ENCODE data around the gene UTP3. TPM values are rescaled to one million over a fixed set of nuclear protein-coding genes. Genes with fewer than 3 reads are reported as not detected.
A peak's percentile ranks its signal among the peaks of the same experiment; 100 is the strongest.
"Not testable (repeated sequence)": the region's sequence is repeated elsewhere in the genome, so short reads cannot be mapped to it uniquely, and the experiment has no call there.

UTP3 gene
- total and polyA plus RNA-seq, 2 experiments from 2014 or later = 19.2 to 27.1 TPM

DNA sequence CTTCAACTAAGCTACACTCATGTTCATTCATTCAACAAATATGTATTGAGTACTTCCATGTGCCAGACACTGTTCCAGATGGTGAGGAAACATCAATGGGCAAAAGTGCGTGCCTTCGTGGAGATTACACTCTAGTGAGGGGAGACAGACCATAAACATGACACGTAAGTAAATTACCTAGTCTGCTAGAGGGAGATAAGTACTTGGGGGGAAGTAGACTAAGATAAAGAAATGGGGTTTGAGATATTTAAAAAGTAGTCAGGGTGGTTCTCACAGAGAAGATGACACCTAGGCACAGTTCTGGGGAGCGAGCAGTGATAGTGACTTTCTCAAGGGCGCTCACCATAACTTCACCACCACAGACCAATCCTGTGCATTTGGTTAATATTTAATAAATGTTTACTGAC is 33.7 kb upstream of the UTP3 start:
- no peaks in the 10 kb centered on the region for H3K36me3 ChIP-seq (ENCODE audit: low read depth)
- no peaks in the 10 kb centered on the region for H3K4me1 ChIP-seq (ENCODE audit: insufficient read depth)
- no peaks in the 10 kb centered on the region for H4K20me1 ChIP-seq (ENCODE audit: insufficient read depth)
- no peaks in the 10 kb centered on the region for H3F3A ChIP-seq (ENCODE audit: insufficient read depth)
- no peak overlapping the region for H2AFZ ChIP-seq
- no peak overlapping the region for H3K4me2 ChIP-seq (ENCODE audit: unreplicated experiment)
- H3K4me3 ChIP-seq = no peak overlapping the region
- H3K9ac ChIP-seq = no peak overlapping the region
- DNase-seq = peak; percentile 30
- no peaks in the 10 kb centered on the region for H3K27me3 ChIP-seq (replicated peaks; ENCODE audit: insufficient read depth)
- in situ Hi-C loops (cut with MboI) = no loop called here
- no peaks in the 10 kb centered on the region for H3K79me2 ChIP-seq (ENCODE audit: insufficient read depth)
- H3K9me3 ChIP-seq (ENCODE audit: low read depth) = no peaks in the 10 kb centered on the region
- TF ChIP-seq EZH2phosphoT487 (IDR thresholded peaks at IDR 0.05; ENCODE audit: insufficient read depth, low read depth) = no peak
- no peak for TF ChIP-seq EZH2 (IDR thresholded peaks at IDR 0.05; ENCODE audit: insufficient read depth, poor library complexity, severe bottlenecking)
- 67 to 72% methylated on average over 5 of the region's 5 CpGs for WGBS, 2 experiments (ENCODE audit: low coverage in 1 of 2, low lambda C conversion rate in 2 of 2, missing lambda C conversion rate in 2 of 2)
- no peaks in the 10 kb centered on the region for H3K9me2 ChIP-seq (ENCODE audit: insufficient read depth)
- H3K27ac ChIP-seq = no peak overlapping the region

DNA sequence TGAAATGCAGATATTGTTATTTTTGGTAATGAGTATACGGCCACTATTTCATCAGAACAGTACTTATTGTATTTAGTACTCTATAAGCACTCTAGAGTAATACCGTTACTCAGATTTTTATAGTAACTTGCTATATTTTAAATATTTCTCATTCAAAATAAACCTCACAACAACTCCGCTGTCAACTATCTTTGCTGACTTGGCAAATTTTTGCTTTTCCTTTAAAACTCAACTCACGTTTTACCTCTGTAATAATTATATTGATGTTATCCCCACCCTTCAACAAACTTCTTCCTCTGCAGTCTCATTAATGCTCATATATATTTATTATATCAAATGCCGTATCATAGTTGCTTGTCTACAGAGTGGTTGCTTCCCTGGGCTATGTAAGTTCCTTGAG is 31.0 kb upstream of the UTP3 start:
- Histone ChIP-seq H3K9ac (no peak overlapping the region), H4K20me1 (ENCODE audit: insufficient read depth) (no peaks in the 10 kb centered on the region), H3K36me3 (ENCODE audit: low read depth) (no peaks in the 10 kb centered on the region), H3F3A (ENCODE audit: insufficient read depth) (no peaks in the 10 kb centered on the region), H3K4me3 (no peak overlapping the region), H3K4me2 (ENCODE audit: unreplicated experiment) (no peak overlapping the region), H3K9me3 (ENCODE audit: low read depth) (no peaks in the 10 kb centered on the region), H3K4me1 (ENCODE audit: insufficient read depth) (no peaks in the 10 kb centered on the region), H3K27me3 (replicated peaks; ENCODE audit: insufficient read depth) (no peaks in the 10 kb centered on the region), H3K9me2 (ENCODE audit: insufficient read depth) (no peaks in the 10 kb centered on the region), H3K79me2 (ENCODE audit: insufficient read depth) (no peaks in the 10 kb centered on the region), H3K27ac (no peak overlapping the region), H2AFZ (no peak overlapping the region)
- in situ Hi-C loops (cut with MboI) = no loop called here
- WGBS, 2 experiments (ENCODE audit: low coverage in 1 of 2, low lambda C conversion rate in 2 of 2, missing lambda C conversion rate in 2 of 2) = 69 to 78% methylated on average over 5 of the region's 5 CpGs
- DNase-seq = no peak
- no peak for TF ChIP-seq EZH2phosphoT487 (IDR thresholded peaks at IDR 0.05; ENCODE audit: insufficient read depth, low read depth)
- TF ChIP-seq EZH2 (IDR thresholded peaks at IDR 0.05; ENCODE audit: insufficient read depth, poor library complexity, severe bottlenecking) = no peak

DNA sequence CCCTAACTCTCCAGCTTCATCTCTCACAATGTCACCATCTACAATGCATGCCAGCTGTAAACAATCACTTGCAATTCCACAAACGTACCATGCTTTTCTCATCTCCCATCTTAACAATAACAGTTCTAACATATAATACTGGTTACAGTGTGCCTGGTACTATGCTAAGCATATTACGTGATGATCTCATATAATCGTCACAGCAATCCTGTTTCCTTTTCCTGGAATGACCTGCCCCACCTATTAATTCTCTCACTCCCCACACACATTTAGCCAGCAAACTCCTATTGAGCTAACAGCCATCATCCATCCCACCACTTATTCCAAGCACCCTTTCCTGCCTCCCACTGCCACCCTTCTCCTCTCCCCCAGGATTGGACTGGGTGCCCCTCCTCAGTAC is 29.9 kb upstream of the UTP3 start:
- Histone ChIP-seq H3K79me2 (ENCODE audit: insufficient read depth) (no peaks in the 10 kb centered on the region), H3K27me3 (replicated peaks; ENCODE audit: insufficient read depth) (no peaks in the 10 kb centered on the region), H3K27ac (no peak overlapping the region), H2AFZ (no peak overlapping the region), H3K4me3 (no peak overlapping the region), H3K4me2 (ENCODE audit: unreplicated experiment) (no peak overlapping the region), H3F3A (ENCODE audit: insufficient read depth) (no peaks in the 10 kb centered on the region), H3K9ac (no peak overlapping the region), H3K4me1 (ENCODE audit: insufficient read depth) (no peaks in the 10 kb centered on the region), H3K36me3 (ENCODE audit: low read depth) (no peaks in the 10 kb centered on the region), H4K20me1 (ENCODE audit: insufficient read depth) (no peaks in the 10 kb centered on the region), H3K9me2 (ENCODE audit: insufficient read depth) (no peaks in the 10 kb centered on the region), H3K9me3 (ENCODE audit: low read depth) (no peaks in the 10 kb centered on the region)
- DNase-seq = no peak
- in situ Hi-C loops (cut with MboI) = no loop called here
- no peak for TF ChIP-seq EZH2phosphoT487 (IDR thresholded peaks at IDR 0.05; ENCODE audit: insufficient read depth, low read depth)
- WGBS, 2 experiments (ENCODE audit: low coverage in 1 of 2, low lambda C conversion rate in 2 of 2, missing lambda C conversion rate in 2 of 2) = 45% methylated on average over 3 of the region's 3 CpGs

DNA sequence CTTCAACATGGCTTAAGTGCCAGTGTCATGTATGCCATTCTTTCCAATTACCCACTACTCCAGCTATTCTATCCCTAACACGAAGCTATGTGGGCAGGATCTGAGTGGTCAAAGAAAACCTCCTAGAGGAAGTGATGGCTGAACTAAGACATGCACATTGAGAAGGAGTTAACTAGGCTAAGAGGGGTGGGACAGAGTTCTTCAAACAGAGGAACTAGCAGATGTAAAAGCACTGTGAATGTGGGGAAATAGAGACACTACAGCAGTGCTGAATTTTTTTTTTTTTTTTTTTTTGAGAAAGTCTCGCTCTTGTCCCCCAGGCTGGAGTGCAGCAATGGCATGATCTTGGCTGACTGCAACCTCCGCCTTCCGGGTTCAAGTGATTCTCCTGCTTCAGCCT is 28.2 kb upstream of the UTP3 start:
- Histone ChIP-seq H3K79me2 (ENCODE audit: insufficient read depth) (no peaks in the 10 kb centered on the region), H3K9ac (no peak overlapping the region), H3F3A (ENCODE audit: insufficient read depth) (no peaks in the 10 kb centered on the region), H3K27me3 (replicated peaks; ENCODE audit: insufficient read depth) (no peaks in the 10 kb centered on the region), H3K9me2 (ENCODE audit: insufficient read depth) (no peaks in the 10 kb centered on the region), H3K4me1 (ENCODE audit: insufficient read depth) (no peaks in the 10 kb centered on the region), H4K20me1 (ENCODE audit: insufficient read depth) (no peaks in the 10 kb centered on the region), H3K36me3 (ENCODE audit: low read depth) (no peaks in the 10 kb centered on the region), H3K4me2 (ENCODE audit: unreplicated experiment) (no peak overlapping the region), H3K9me3 (ENCODE audit: low read depth) (no peaks in the 10 kb centered on the region), H3K4me3 (no peak overlapping the region), H3K27ac (no peak overlapping the region), H2AFZ (no peak overlapping the region)
- in situ Hi-C loops (cut with MboI) = no loop called here
- no peak for DNase-seq
- TF ChIP-seq EZH2phosphoT487 (IDR thresholded peaks at IDR 0.05; ENCODE audit: insufficient read depth, low read depth) (no peak), EZH2 (IDR thresholded peaks at IDR 0.05; ENCODE audit: insufficient read depth, poor library complexity, severe bottlenecking) (no peak)
- 86 to 87% methylated on average over 4 of the region's 4 CpGs for whole genome bisulfite sequencing, 2 experiments (ENCODE audit: low coverage in 1 of 2, low lambda C conversion rate in 2 of 2, missing lambda C conversion rate in 2 of 2)

DNA sequence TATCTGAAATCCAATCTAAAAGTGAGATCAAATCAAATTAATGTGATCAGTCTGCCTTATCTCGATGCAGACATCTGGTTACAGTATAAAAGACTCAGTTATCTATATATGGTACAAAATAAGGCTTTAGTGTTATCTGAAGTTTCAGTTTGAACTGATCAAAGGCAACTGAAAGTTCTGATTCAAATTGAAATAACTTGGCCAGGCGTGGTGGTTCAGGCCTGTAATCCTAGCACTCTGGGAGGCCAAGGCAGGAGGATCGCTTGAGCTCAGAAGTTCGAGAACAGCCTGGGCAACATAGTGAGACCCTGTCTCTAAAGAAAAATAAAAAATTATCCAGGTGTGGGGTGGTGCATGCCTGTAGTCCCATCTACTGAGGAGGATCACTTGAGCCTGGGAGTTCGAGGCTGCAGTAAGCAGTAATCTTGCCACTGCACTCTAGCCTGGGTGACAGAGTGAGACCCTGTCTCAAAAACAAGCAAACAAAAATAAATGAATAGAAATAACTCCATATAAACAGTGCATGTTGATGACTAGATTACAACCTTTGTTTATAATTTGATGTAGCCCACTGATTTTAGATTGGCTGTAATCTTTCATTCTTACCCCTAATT is 26.9 kb upstream of the UTP3 start:
- H3K79me2 ChIP-seq (ENCODE audit: insufficient read depth); H3K9me2 ChIP-seq (ENCODE audit: insufficient read depth); DNase-seq; H3K9me3 ChIP-seq (ENCODE audit: low read depth); in situ Hi-C loops (cut with MboI); H4K20me1 ChIP-seq (ENCODE audit: insufficient read depth); H3K36me3 ChIP-seq (ENCODE audit: low read depth); H3K27ac ChIP-seq; H3F3A ChIP-seq (ENCODE audit: insufficient read depth); H3K4me3 ChIP-seq; H3K27me3 ChIP-seq (replicated peaks; ENCODE audit: insufficient read depth); H3K4me2 ChIP-seq (ENCODE audit: unreplicated experiment); H3K4me1 ChIP-seq (ENCODE audit: insufficient read depth); H3K9ac ChIP-seq: not testable (repeated sequence)
- 0 out of 2 replicates have a peak overlapping the region, but pooled peaks have one; percentile 16 for H2AFZ ChIP-seq
- WGBS, 2 experiments (ENCODE audit: low coverage in 1 of 2, low lambda C conversion rate in 2 of 2, missing lambda C conversion rate in 2 of 2) = 67 to 73% methylated on average over 5 of the region's 5 CpGs
